Measurements from ENCODE around the gene SYT17.

SYT17 gene

GRCh38 chr16:19167710-19168370 is at the start of gene SYT17:
TSS of gene SYT17 (plus strand) at chr16:19168240. CDS start at chr16:19168647, 407 bp downstream.
- DNase-seq: peak; percentile 69

GRCh38 chr16:19118938-19119431 is 49.1 kb upstream of the SYT17 start:
- DNase-seq: no peak

- DNase-seq: no peak
Measured at GRCh38 chr16:19119564-19119963, 48.5 kb upstream of the SYT17 start.

- no peak for DNase-seq
Measured at GRCh38 chr16:19123535-19124178, 44.4 kb upstream of the SYT17 start.

- no peak for DNase-seq
Measured at GRCh38 chr16:19126300-19126699, 41.7 kb upstream of the SYT17 start.

- DNase-seq: no peak
Measured at GRCh38 chr16:19127205-19127604, 40.8 kb upstream of the SYT17 start.

GRCh38 chr16:19127674-19128131 is 40.3 kb upstream of the SYT17 start:
- DNase-seq: no peak

GRCh38 chr16:19128454-19129200 is 39.4 kb upstream of the SYT17 start:
- no peak for DNase-seq

- no peak for DNase-seq
Measured at GRCh38 chr16:19130385-19130784, 37.7 kb upstream of the SYT17 start.

- peak; percentile 50 for DNase-seq
Measured at GRCh38 chr16:19130852-19131824, 36.9 kb upstream of the SYT17 start.

GRCh38 chr16:19131825-19132218 is 36.2 kb upstream of the SYT17 start:
- no peak for DNase-seq

- no peak for DNase-seq
Measured at GRCh38 chr16:19132255-19132654, 35.8 kb upstream of the SYT17 start.

GRCh38 chr16:19132898-19133297 is 35.1 kb upstream of the SYT17 start:
- no peak for DNase-seq

- DNase-seq: no peak
Measured at GRCh38 chr16:19133600-19133999, 34.4 kb upstream of the SYT17 start.

- no peak for DNase-seq
Measured at GRCh38 chr16:19135201-19135842, 32.7 kb upstream of the SYT17 start.

- peak; percentile 18 for DNase-seq
Measured at GRCh38 chr16:19135896-19136438, 32.1 kb upstream of the SYT17 start.

GRCh38 chr16:19136549-19137196 is 31.4 kb upstream of the SYT17 start:
- DNase-seq: no peak

- no peak for DNase-seq
Measured at GRCh38 chr16:19137201-19138128, 30.6 kb upstream of the SYT17 start.

GRCh38 chr16:19138601-19139000 is 29.4 kb upstream of the SYT17 start:
- DNase-seq: peak; percentile 55
